ENCODE data around the gene CRMP1. TPM values are rescaled to one million over a fixed set of nuclear protein-coding genes. Genes with fewer than 3 reads are reported as not detected.

The CRMP1 gene
- total RNA-seq, 4 donors from 2014 or later = 0.63 to 3.0 (median 0.81) TPM; not detected in 1

GRCh38 chr4:5905714-5906113, 12.8 kb upstream of the CRMP1 start:
- H3K27me3 ChIP-seq = no peaks in the 10 kb centered on the region
- H3K4me3 ChIP-seq (replicated peaks in 1 of 3) = no peak overlapping the region
- no peaks in the 10 kb centered on the region for H3K36me3 ChIP-seq
- H3K4me1 ChIP-seq = no peaks in the 10 kb centered on the region
- no peak overlapping the region for H3K27ac ChIP-seq
- 6 to 9% methylated on average over 8 of the region's 8 CpGs for WGBS, 2 donors
- intact Hi-C loops (cut with DNase I) = no loop called here
- no peaks in the 10 kb centered on the region for H3K9me3 ChIP-seq
- DNase-seq = no peak
- TF ChIP-seq POLR2A (IDR thresholded peaks at IDR 0.05) (no peak), CTCF (IDR thresholded peaks at IDR 0.05) (no peak)

GRCh38 chr4:5900844-5901243, 8.0 kb upstream of the CRMP1 start:
- intact Hi-C loops (cut with DNase I) = no loop called here
- H3K9me3 ChIP-seq = no peaks in the 10 kb centered on the region
- no peak overlapping the region for H3K27ac ChIP-seq
- H3K36me3 ChIP-seq = no peaks in the 10 kb centered on the region
- no peak for TF ChIP-seq CTCF (IDR thresholded peaks at IDR 0.05)
- no peak for TF ChIP-seq POLR2A (IDR thresholded peaks at IDR 0.05)
- no peaks in the 10 kb centered on the region for H3K27me3 ChIP-seq
- WGBS, 2 donors = 81 to 82% methylated on average over 5 of the region's 5 CpGs
- H3K4me1 ChIP-seq = no peaks in the 10 kb centered on the region
- no peak overlapping the region for H3K4me3 ChIP-seq (replicated peaks in 1 of 3)
- DNase-seq = no peak

GRCh38 chr4:5899881-5900280, 7.0 kb upstream of the CRMP1 start:
- Histone ChIP-seq H3K27me3 (no peaks in the 10 kb centered on the region), H3K4me1 (no peaks in the 10 kb centered on the region), H3K4me3 (replicated peaks in 1 of 3) (no peak overlapping the region), H3K9me3 (no peaks in the 10 kb centered on the region), H3K36me3 (no peaks in the 10 kb centered on the region), H3K27ac (no peak overlapping the region)
- WGBS, 2 donors = 46 to 55% methylated on average over 5 of the region's 5 CpGs
- intact Hi-C loops (cut with DNase I) = no loop called here
- no peak for DNase-seq
- TF ChIP-seq CTCF (IDR thresholded peaks at IDR 0.05) (no peak), POLR2A (IDR thresholded peaks at IDR 0.05) (no peak)

GRCh38 chr4:5899396-5899795, 6.5 kb upstream of the CRMP1 start:
- 90 to 100% methylated on average over 1 of the region's 1 CpG for WGBS, 2 donors

GRCh38 chr4:5897674-5898073, 4.8 kb upstream of the CRMP1 start:
- H3K4me1 ChIP-seq = no peaks in the 10 kb centered on the region
- intact Hi-C loops (cut with DNase I) = no loop called here
- no peaks in the 10 kb centered on the region for H3K27me3 ChIP-seq
- no peak overlapping the region for H3K27ac ChIP-seq
- DNase-seq = no peak
- H3K36me3 ChIP-seq = no peaks in the 10 kb centered on the region
- H3K4me3 ChIP-seq (replicated peaks in 1 of 3) = no peak overlapping the region
- TF ChIP-seq CTCF (IDR thresholded peaks at IDR 0.05) (no peak), POLR2A (IDR thresholded peaks at IDR 0.05) (no peak)
- 88 to 91% methylated on average over 6 to 13 of the region's 13 CpGs for WGBS, 2 donors
- H3K9me3 ChIP-seq = no peaks in the 10 kb centered on the region

More at GRCh38 chr4:5899396-5899795, 6.5 kb upstream of the CRMP1 start:
- intact Hi-C loops (cut with DNase I) = no loop called here
- no peak overlapping the region for H3K4me3 ChIP-seq (replicated peaks in 1 of 3)
- H3K4me1 ChIP-seq = no peaks in the 10 kb centered on the region
- no peak for TF ChIP-seq CTCF (IDR thresholded peaks at IDR 0.05)
- no peak for TF ChIP-seq POLR2A (IDR thresholded peaks at IDR 0.05)
- no peaks in the 10 kb centered on the region for H3K9me3 ChIP-seq
- H3K27ac ChIP-seq = no peak overlapping the region
- H3K36me3 ChIP-seq = no peaks in the 10 kb centered on the region
- no peak for DNase-seq
- no peaks in the 10 kb centered on the region for H3K27me3 ChIP-seq

Measured in thyroid gland (tissue), 4 donors.